Mesothelial cell of epicardium (in vitro differentiated cells): ENCODE data around the gene KANSL1L. TPM values are rescaled to one million over a fixed set of nuclear protein-coding genes. Genes with fewer than 3 reads are reported as not detected.

Experiments
- DNase-seq, 2 experiments: peaks; one replicate each; pipeline ENCODE4 v3.0.0; 2021; ENCODE audit warnings: low spot score in 2 of 2; ENCODE audit not compliant: unreplicated experiment in 2 of 2
- H3K27ac Mint-ChIP-seq: 2 replicates; pipeline ENCODE4 v1.8.0; 2021; ENCODE audit warnings: mixed read lengths
- H3K27me3 Mint-ChIP-seq: 2 replicates; pipeline ENCODE4 v1.8.0; 2021; ENCODE audit warnings: low read depth, mixed read lengths
- H3K36me3 Mint-ChIP-seq: 2 replicates; pipeline ENCODE4 v1.8.0; 2021; ENCODE audit warnings: mixed read lengths
- H3K4me1 Mint-ChIP-seq: 2 replicates; pipeline ENCODE4 v1.8.0; 2021; ENCODE audit warnings: mixed read lengths
- H3K4me3 Mint-ChIP-seq: 2 replicates; pipeline ENCODE4 v1.8.0; 2021; ENCODE audit warnings: mild to moderate bottlenecking, moderate library complexity, mixed read lengths
- H3K9me3 Mint-ChIP-seq: 2 replicates; pipeline ENCODE4 v1.8.0; 2021; ENCODE audit warnings: mixed read lengths
- total RNA-seq: library from RNA; stranded (reverse); gene quantifications from 3 replicates; pipeline ENCODE4 v1.2.1, GENCODE V29; 2021
- TF ChIP-seq, protein P1 (sequence below): fragments of 200-600 bp; sonication (generic); IDR thresholded peaks from one replicate; pipeline ENCODE4 v1.5.0; 2021; ENCODE audit warnings: antibody characterized with exemption; ENCODE audit not compliant: unreplicated experiment

Gene KANSL1L
- total RNA-seq, 1 donor from 2014 or later: 25.9 TPM

DNA sequence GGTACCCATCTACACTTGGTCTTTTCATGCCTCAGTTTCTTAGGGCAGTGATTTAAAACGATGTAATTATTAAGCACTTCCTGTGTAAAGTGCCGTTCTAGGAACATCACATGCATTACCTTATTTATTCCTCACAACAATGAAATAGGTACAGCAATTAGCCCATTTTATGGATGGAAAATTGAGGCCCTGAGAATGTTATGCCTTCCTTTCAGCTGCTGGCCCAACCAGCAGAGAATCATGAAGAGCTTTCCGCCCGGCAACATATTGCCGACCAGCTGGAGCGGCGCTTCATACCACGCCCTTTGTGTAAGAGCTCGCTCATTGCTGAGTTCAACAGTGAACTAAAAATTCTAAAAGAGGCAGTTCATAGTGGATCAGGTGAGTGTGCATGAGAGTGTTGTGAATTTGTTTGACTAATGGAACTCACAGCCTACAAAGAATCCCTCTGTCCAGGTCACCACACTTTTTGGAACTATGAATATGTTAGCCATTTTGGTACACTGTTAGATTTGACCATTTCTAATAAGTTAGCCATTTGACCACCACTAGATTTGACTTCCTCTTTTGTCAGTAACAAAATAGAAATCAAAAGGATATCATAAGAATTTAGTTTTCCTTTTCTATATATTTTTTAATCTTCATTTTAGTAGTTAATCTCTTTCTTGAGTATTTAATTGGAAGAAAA lies 194.4 kb downstream of the KANSL1L start:
- TF ChIP-seq, protein P1, sequence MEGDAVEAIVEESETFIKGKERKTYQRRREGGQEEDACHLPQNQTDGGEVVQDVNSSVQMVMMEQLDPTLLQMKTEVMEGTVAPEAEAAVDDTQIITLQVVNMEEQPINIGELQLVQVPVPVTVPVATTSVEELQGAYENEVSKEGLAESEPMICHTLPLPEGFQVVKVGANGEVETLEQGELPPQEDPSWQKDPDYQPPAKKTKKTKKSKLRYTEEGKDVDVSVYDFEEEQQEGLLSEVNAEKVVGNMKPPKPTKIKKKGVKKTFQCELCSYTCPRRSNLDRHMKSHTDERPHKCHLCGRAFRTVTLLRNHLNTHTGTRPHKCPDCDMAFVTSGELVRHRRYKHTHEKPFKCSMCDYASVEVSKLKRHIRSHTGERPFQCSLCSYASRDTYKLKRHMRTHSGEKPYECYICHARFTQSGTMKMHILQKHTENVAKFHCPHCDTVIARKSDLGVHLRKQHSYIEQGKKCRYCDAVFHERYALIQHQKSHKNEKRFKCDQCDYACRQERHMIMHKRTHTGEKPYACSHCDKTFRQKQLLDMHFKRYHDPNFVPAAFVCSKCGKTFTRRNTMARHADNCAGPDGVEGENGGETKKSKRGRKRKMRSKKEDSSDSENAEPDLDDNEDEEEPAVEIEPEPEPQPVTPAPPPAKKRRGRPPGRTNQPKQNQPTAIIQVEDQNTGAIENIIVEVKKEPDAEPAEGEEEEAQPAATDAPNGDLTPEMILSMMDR: no peak
- Mint-ChIP-seq H3K36me3 (no peaks in the 10 kb centered on the region), H3K9me3 (no peaks in the 10 kb centered on the region), H3K27ac (no peak overlapping the region), H3K4me1 (peaks cover 11% of the 10 kb centered on the region), H3K27me3 (peaks cover 10% of the 10 kb centered on the region), H3K4me3 (no peak overlapping the region)
- no peak for DNase-seq

DNA sequence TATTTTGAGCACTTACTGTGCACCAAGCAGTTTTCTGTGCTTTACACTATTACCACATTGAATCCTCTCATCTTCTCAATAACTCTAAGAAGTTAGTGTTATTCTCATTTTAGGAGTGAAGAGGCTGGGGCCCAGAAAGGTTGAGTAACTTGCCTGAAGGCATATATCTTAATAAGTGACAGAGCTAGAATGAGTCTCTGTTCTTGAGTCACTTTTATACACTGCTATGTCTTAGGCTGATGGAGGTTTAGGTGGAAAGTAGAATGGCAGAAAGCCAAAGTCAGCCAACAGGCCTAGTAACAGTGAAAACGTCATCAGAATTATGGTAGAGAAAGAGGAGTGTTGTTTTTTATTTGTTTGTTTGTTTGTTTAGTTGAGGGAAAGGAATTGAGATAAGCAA lies 196.6 kb downstream of the KANSL1L start:
- no peak for DNase-seq
- peaks cover 10% of the 10 kb centered on the region for H3K27me3 Mint-ChIP-seq
- no peaks in the 10 kb centered on the region for H3K36me3 Mint-ChIP-seq
- peaks cover under 1% of the 10 kb centered on the region for H3K4me1 Mint-ChIP-seq
- H3K4me3 Mint-ChIP-seq: no peak overlapping the region
- TF ChIP-seq, protein P1: no peak
- no peaks in the 10 kb centered on the region for H3K9me3 Mint-ChIP-seq
- no peak overlapping the region for H3K27ac Mint-ChIP-seq

DNA sequence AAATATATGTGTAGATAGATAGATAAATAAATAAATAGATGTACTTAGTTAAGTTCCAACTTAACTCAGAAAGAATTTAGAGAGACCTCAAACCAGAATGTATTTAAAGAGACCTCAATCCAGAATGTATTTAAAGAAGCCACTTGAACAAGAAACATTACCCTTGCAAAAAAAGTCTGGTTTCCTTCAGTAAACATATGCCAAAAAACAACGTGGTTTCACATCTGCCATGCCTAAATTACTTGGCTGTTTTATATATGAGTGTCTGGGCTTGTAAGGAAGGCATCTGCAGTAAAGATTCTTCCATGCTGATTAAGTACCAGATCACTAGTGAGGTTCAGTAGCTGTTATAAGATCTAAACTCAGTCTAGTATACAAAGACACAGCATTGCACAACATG lies 197.9 kb downstream of the KANSL1L start:
- TF ChIP-seq, protein P1: no peak
- Mint-ChIP-seq H3K4me3 (no peak overlapping the region), H3K9me3 (no peaks in the 10 kb centered on the region), H3K27me3 (peaks cover 10% of the 10 kb centered on the region), H3K36me3 (no peaks in the 10 kb centered on the region), H3K4me1 (no peaks in the 10 kb centered on the region), H3K27ac (no peak overlapping the region)
- DNase-seq: no peak

Other genes with a start within 250 kb of the KANSL1L start
- gene RPE, start 168.8 kb downstream of the KANSL1L start, total RNA-seq: 42.8 to 51.3 TPM (median 47.7 TPM) in 3 replicates
- 13.0 to 13.2 TPM (median 13.0 TPM) in 3 replicates for gene ACADL, start 54.0 kb upstream of the KANSL1L start, total RNA-seq
- 0.36 to 0.69 TPM (median 0.36 TPM) in 3 replicates for gene MYL1, start 143.8 kb upstream of the KANSL1L start, total RNA-seq